Brain microvascular endothelial cell (primary cell): Measurements from ENCODE around the gene AP5B1.

Experiments used
- DNase-seq: peaks from one replicate; pipeline ENCODE4 v3.0.0-alpha.2; 2020
- H3K27ac ChIP-seq: fragments of 250-450 bp; sonication (Bioruptor Pico); 2 replicates; pipeline ENCODE4 v1.5.1; 2020; ENCODE audit warnings: mild to moderate bottlenecking, moderate library complexity
- H3K27me3 ChIP-seq: fragments of 250-450 bp; sonication (Bioruptor Pico); replicated peaks from 2 replicates; pipeline ENCODE4 v1.5.1; 2020; ENCODE audit warnings: mild to moderate bottlenecking
- H3K36me3 ChIP-seq: fragments of 250-450 bp; sonication (Bioruptor Pico); replicated peaks from 2 replicates; pipeline ENCODE4 v1.5.1; 2020; ENCODE audit warnings: mild to moderate bottlenecking
- H3K4me3 ChIP-seq: 2 replicates; pipeline ENCODE4 v1.5.1; 2011; ENCODE audit warnings: low read depth, mild to moderate bottlenecking, control low read depth, low read length, moderate library complexity
- in situ Hi-C: cut with HindIII; loops from 2 replicates; pipeline ENCODE4 v1.10.0; 2017; ENCODE audit warnings: low sequenced_read_pairs, low pct_ligation_motif_present
- TF ChIP-seq, protein P1 (sequence below): IDR thresholded peaks from 2 replicates; pipeline ENCODE4 v1.5.1; 2011; ENCODE audit warnings: low read depth, mild to moderate bottlenecking, moderate library complexity, low read length, control low read depth, inconsistent platforms; ENCODE audit errors: missing control alignments

Gene AP5B1

DNA sequence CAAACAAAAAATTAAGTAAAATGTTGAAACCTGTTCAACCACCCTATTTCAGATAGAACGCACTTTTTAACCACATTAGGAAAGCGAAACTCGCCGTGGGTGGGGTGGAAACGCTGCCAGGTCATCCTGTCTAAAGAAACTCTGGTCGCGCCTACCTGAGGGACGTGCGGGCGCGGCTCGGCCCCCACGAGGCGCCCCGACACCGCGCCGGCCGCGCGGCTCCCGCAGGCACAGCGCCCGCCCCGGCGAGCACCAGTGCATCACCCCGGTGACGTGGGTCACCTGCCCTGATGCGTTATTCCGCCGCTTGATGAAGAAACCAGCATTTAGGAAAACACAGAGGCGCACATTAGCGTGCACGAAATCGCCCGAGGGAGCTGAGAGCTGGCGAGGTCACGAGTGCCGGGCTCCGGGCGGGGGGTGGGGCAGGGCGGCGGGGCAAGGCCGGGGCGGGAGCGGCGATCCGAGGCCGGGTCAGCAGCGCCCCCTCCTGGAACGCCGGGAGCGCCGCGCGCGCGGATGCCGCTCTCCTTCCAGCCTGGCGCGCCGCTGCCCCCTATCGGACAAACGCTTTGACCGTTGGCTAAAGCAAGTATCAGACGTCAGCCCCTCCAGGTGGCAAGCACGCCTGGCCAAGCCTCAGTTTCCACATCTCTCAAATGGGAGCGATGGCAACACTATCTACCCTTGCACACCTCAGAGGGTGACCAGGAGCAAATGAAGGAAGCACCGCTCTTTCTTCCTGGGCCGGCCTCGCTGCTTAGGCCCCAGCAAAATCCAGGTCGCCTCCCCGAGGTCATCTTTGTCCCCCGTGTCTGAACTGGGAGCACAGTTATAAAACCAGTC is 37.3 kb upstream of the AP5B1 start:
- Histone ChIP-seq H3K27me3 (no peaks in the 10 kb centered on the region), H3K4me3 (peak overlapping the region; percentile 68), H3K27ac (peak overlapping the region; percentile 12), H3K36me3 (no peaks in the 10 kb centered on the region)
- TF ChIP-seq, protein P1, sequence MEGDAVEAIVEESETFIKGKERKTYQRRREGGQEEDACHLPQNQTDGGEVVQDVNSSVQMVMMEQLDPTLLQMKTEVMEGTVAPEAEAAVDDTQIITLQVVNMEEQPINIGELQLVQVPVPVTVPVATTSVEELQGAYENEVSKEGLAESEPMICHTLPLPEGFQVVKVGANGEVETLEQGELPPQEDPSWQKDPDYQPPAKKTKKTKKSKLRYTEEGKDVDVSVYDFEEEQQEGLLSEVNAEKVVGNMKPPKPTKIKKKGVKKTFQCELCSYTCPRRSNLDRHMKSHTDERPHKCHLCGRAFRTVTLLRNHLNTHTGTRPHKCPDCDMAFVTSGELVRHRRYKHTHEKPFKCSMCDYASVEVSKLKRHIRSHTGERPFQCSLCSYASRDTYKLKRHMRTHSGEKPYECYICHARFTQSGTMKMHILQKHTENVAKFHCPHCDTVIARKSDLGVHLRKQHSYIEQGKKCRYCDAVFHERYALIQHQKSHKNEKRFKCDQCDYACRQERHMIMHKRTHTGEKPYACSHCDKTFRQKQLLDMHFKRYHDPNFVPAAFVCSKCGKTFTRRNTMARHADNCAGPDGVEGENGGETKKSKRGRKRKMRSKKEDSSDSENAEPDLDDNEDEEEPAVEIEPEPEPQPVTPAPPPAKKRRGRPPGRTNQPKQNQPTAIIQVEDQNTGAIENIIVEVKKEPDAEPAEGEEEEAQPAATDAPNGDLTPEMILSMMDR: peak; percentile 88
- in situ Hi-C loops: no loop called here
- peak; percentile 76 for DNase-seq

DNA sequence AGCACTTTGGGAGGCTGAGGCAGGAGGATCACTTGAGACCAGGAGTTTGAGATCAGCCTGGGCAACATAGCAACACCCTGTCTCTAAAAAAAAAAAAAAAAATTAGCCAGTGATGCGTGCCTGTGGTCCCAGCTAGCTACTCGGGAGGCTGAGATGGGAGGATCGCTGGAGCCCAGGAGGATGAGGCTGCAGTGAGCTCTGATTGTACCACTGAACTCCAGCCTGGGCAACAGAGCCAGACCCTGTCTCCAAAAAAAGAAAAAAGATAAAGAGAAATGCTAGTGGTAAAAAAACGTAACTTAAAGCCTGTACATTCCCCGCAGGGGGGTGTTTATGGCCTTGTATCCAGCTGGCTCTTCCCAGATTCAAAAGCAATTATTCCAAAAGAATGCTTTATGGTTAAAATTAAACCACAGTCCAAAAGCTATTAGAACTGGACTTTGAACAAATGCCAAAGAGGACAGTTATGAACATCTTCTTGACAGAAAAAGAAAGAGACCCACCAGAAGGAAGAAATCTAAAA is 36.6 kb upstream of the AP5B1 start:
- Histone ChIP-seq H3K36me3 (no peaks in the 10 kb centered on the region), H3K4me3 (peak overlapping the region; percentile 68), H3K27me3 (peaks cover under 1% of the 10 kb centered on the region), H3K27ac (no peak overlapping the region)
- in situ Hi-C loops: no loop called here
- TF ChIP-seq, protein P1: no peak
- no peak for DNase-seq

DNA sequence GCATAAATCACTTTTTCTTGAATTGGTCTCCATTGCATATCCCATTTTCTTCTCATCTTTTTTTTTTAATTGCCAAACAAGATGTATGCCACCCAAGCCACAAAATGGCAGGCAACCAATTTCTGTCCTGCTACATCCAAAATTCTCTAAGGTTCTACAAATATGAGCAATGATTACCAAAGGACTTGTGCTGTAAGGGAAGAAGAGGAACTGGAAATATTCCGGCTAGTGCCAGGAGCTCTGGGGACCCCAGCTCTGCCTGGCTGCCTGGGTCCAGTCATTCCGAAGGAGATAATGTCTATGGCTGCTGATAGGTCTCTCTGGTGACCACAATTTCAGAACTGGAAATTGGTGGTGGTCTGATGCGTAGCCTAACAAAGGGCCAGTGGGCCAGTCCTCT is 35.9 kb upstream of the AP5B1 start:
- no peak for DNase-seq
- Histone ChIP-seq H3K27ac (no peak overlapping the region), H3K36me3 (no peaks in the 10 kb centered on the region), H3K27me3 (peaks cover 3% of the 10 kb centered on the region), H3K4me3 (no peak overlapping the region)
- TF ChIP-seq, protein P1: no peak
- in situ Hi-C loops: no loop called here

DNA sequence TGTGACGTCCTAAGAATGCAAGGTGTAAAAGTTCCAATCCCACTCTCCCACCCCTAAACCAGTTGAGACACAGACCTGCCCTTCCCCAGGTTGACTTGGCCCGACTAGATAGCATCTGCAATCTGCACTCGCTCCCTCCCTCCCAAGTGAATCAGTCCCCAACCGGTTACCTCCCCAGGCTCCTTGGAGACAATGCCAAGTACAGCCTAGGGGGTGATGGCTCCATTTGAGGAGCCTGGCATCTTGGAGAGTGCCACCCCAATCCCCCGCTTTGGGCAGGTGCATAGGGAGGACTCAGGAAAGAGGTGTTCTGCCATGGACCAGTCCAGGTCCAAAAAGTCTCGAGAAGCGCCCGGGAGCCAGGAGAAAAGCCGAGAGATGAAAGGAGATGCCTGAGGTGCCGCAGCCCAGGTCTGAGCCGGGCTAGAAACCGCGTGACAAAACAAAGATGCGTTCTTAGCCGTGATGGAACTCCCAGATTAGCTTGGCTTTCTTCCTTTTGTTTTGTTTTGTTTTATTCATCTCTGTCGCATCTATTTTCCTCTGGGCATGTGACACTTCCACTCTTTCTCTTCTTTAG is 34.3 kb upstream of the AP5B1 start:
- no peak overlapping the region for H3K4me3 ChIP-seq
- in situ Hi-C loops: no loop called here
- H3K27me3 ChIP-seq: peaks cover 4% of the 10 kb centered on the region
- no peak for DNase-seq
- no peaks in the 10 kb centered on the region for H3K36me3 ChIP-seq
- TF ChIP-seq, protein P1: no peak
- no peak overlapping the region for H3K27ac ChIP-seq

DNA sequence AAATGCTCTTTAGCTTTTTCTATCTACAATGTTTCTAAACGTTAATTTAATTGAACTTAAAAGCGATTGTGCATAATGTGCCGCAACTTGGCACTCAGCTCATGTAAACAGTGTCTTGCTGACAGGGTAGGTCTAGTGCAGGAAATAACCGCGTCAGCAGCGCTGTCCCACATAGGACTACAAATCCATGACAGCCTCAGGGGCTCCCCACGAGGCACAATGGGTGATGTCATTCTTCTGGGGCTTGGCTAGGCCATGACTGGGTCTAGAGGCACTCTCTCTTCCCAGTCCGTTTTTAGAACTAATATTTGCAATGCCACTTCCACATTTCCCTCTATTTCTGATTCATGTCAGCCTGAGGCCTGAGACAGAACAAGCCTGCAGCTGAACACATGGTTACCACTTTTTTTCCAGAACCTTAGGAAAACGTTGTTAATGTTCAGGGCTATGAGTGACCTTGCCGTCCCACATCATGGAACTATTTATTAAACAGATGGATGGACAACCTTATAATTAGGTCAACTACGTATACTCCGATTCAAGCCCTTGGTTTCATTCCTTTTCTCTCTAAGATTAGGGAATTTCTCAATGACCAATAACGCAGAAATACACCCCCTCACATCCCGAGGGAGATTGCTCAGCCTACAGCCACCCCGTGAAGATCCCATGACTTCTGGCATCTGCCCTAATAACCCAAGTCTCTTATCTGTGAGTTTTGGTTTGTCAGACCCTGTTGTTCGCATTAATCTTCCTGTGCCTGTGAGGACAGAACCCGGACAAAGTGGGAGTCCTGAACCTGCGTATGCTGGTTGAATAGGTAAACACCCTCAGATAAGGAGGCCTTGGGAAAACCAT is 33.6 kb upstream of the AP5B1 start:
- H3K27ac ChIP-seq: peak overlapping the region; percentile 33
- no peaks in the 10 kb centered on the region for H3K36me3 ChIP-seq
- no peak overlapping the region for H3K4me3 ChIP-seq
- peaks cover 4% of the 10 kb centered on the region for H3K27me3 ChIP-seq
- in situ Hi-C loops: no loop called here
- TF ChIP-seq, protein P1: no peak
- DNase-seq: peak; percentile 65
